K562 (cell line): ENCODE results near the gene KBTBD4. TPM values are rescaled to one million over a fixed set of nuclear protein-coding genes. Genes with fewer than 3 reads are reported as not detected.

Source experiments
- CREBBP ChIP-seq: IDR thresholded peaks from one replicate; pipeline ENCODE4 v1.6.1; 2012; ENCODE audit warnings: low read depth, mild to moderate bottlenecking, control low read depth, inconsistent platforms, low read length
- E4F1 ChIP-seq: fragments of 250-450 bp; sonication (Bioruptor Pico); IDR thresholded peaks from 2 replicates; pipeline ENCODE4 v1.5.0; 2021; ENCODE audit warnings: mild to moderate bottlenecking, borderline replicate concordance
- HCFC1 ChIP-seq: IDR thresholded peaks from 2 replicates; pipeline ENCODE4 v1.6.1; 2012; ENCODE audit warnings: low read depth, low read length, improper control_type of control experiment
- HEY1 ChIP-seq: fragments of 250-450 bp; sonication (Bioruptor Pico); IDR thresholded peaks from 2 replicates; pipeline ENCODE4 v1.5.0; 2020; ENCODE audit warnings: mild to moderate bottlenecking, moderate library complexity, borderline replicate concordance
- NELFE ChIP-seq: IDR thresholded peaks from 2 replicates; pipeline ENCODE4 v1.6.1; 2011; ENCODE audit warnings: mild to moderate bottlenecking; ENCODE audit not compliant: insufficient read depth, insufficient read length
- NR1H2 ChIP-seq: sonication (generic); formaldehyde crosslinking; IDR thresholded peaks from 2 replicates; pipeline ENCODE4 v1.4.0; 2020; ENCODE audit warnings: mild to moderate bottlenecking, missing genetic modification reagents
- OTX1 ChIP-seq: fragments of 450-650 bp; formaldehyde crosslinking; IDR thresholded peaks from 2 replicates; pipeline ENCODE4 v1.4.0; 2022; ENCODE audit warnings: mild to moderate bottlenecking
- SOX6 ChIP-seq: fragments of 450-650 bp; IDR thresholded peaks from 2 replicates; pipeline ENCODE4 v1.6.1; 2014; ENCODE audit warnings: mild to moderate bottlenecking
- ZNF175 ChIP-seq: fragments of 200-800 bp; sonication (Bioruptor generic); IDR thresholded peaks from 2 replicates; pipeline ENCODE4 v1.6.1; 2016; ENCODE audit warnings: low read depth, mild to moderate bottlenecking, missing genetic modification characterization, missing compliant biosample characterization
- ZNF280A ChIP-seq: fragments of 450-650 bp; IDR thresholded peaks from 2 replicates; pipeline ENCODE4 v1.6.1; 2018; ENCODE audit warnings: mild to moderate bottlenecking, low read depth; ENCODE audit not compliant: partially characterized antibody
- ZNF431 ChIP-seq: sonication (generic); formaldehyde crosslinking; IDR thresholded peaks from 2 replicates; pipeline ENCODE4 v1.8.0; 2022; ENCODE audit warnings: mild to moderate bottlenecking, missing genetic modification reagents
- ZNF584 ChIP-seq: fragments of 200-800 bp; sonication (Bioruptor generic); IDR thresholded peaks from 2 replicates; pipeline ENCODE4 v1.6.1; 2016; ENCODE audit warnings: low read depth, mild to moderate bottlenecking, missing genetic modification characterization, missing compliant biosample characterization
- ZNF707 ChIP-seq: fragments of 250-450 bp; sonication (Bioruptor Pico); conservative IDR thresholded peaks from 2 replicates; pipeline ENCODE4 v1.8.0; 2022; ENCODE audit warnings: inconsistent platforms, mild to moderate bottlenecking, moderate library complexity
- ZNF780A ChIP-seq: fragments of 250-450 bp; sonication (Bioruptor Pico); IDR thresholded peaks from 2 replicates; pipeline ENCODE4 v1.5.0; 2021; ENCODE audit warnings: mild to moderate bottlenecking
- ZZZ3 ChIP-seq: fragments of 450-650 bp; IDR thresholded peaks from 2 replicates; pipeline ENCODE4 v1.6.1; 2016; ENCODE audit warnings: antibody characterized with exemption, mild to moderate bottlenecking, moderate library complexity
- polyA plus RNA-seq, 8 experiments: library from polyadenylated mRNA; depleted of rRNA in 4 of 8; stranded (reverse) in 5 of 8; unstranded in 3 of 8; fragments of >200 nt; fragmentation: Nextera tagmentation in 2 of 8; fragmentation: Illumina TruSeq in 1 of 8; extraction: Ambion mirVana in 2 of 8; extraction: Trizol in 1 of 8; gene quantifications; 2 replicates each; pipeline versions ENCODE4 v1.2.1 to v1.2.3, GENCODE V29; 2011 to 2014; ENCODE audit warnings: inconsistent platforms in 1 of 8, missing spikeins in 1 of 8
- total RNA-seq, 7 experiments: library from RNA; depleted of rRNA in 6 of 7; stranded (reverse); fragments of >200 nt in 6 of 7; fragmentation: Illumina TruSeq in 2 of 7; extraction: Trizol in 2 of 7; gene quantifications; 2 replicates each; pipeline versions ENCODE4 v1.2.1 to v1.2.3, GENCODE V29; 2011 to 2021; ENCODE audit warnings: low replicate concordance in 1 of 7
- TF ChIP-seq, protein P1 (sequence below): fragments of 450-650 bp; conservative IDR thresholded peaks from 2 replicates; pipeline ENCODE4 v1.6.1; 2016; ENCODE audit warnings: missing genetic modification characterization, low read depth, mild to moderate bottlenecking, missing compliant biosample characterization, moderate library complexity
- TF ChIP-seq, protein P2 (sequence below): fragments of 250-450 bp; sonication (Bioruptor Pico); IDR thresholded peaks from 2 replicates; pipeline ENCODE4 v1.5.0; 2021
- TF ChIP-seq, protein P3 (sequence below): fragments of 450-650 bp; formaldehyde crosslinking; conservative IDR thresholded peaks from 2 replicates; pipeline ENCODE4 v1.4.0; 2022; ENCODE audit warnings: mild to moderate bottlenecking, missing genetic modification characterization

Gene KBTBD4
- total and polyA plus RNA-seq, 9 of the 15 experiments (the other 6 are each of a cell fraction or from before 2014, with no cell fraction given): 7.0 to 33.9 (median 13.3) TPM

GRCh38 chr11:47565340-47566148 is 13.2 kb downstream of the KBTBD4 start, which contains the start of gene PTPMT1 (continued):
- TF ChIP-seq CREBBP: no peak
- TF ChIP-seq, protein P1, sequence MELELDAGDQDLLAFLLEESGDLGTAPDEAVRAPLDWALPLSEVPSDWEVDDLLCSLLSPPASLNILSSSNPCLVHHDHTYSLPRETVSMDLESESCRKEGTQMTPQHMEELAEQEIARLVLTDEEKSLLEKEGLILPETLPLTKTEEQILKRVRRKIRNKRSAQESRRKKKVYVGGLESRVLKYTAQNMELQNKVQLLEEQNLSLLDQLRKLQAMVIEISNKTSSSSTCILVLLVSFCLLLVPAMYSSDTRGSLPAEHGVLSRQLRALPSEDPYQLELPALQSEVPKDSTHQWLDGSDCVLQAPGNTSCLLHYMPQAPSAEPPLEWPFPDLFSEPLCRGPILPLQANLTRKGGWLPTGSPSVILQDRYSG (tag): no peak
- no peak for TF ChIP-seq HEY1 (CRISPR knock-in tag)
- TF ChIP-seq SOX6: 0 out of 2 replicates have a peak, but pooled peaks have one; percentile 56
- no peak for TF ChIP-seq ZNF280A
- no peak for TF ChIP-seq ZNF175
- no peak for TF ChIP-seq ZNF584
- no peak for TF ChIP-seq ZNF707 (CRISPR knock-in tag)
- no peak for TF ChIP-seq ZNF431 (CRISPR knock-in tag)
- TF ChIP-seq ZNF780A (CRISPR knock-in tag): no peak
- TF ChIP-seq, protein P2, sequence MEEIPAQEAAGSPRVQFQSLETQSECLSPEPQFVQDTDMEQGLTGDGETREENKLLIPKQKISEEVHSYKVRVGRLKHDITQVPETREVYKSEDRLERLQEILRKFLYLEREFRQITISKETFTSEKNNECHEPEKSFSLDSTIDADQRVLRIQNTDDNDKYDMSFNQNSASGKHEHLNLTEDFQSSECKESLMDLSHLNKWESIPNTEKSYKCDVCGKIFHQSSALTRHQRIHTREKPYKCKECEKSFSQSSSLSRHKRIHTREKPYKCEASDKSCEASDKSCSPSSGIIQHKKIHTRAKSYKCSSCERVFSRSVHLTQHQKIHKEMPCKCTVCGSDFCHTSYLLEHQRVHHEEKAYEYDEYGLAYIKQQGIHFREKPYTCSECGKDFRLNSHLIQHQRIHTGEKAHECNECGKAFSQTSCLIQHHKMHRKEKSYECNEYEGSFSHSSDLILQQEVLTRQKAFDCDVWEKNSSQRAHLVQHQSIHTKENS: no peak
- TF ChIP-seq OTX1 (CRISPR knock-in tag): no peak
- TF ChIP-seq, protein P3, sequence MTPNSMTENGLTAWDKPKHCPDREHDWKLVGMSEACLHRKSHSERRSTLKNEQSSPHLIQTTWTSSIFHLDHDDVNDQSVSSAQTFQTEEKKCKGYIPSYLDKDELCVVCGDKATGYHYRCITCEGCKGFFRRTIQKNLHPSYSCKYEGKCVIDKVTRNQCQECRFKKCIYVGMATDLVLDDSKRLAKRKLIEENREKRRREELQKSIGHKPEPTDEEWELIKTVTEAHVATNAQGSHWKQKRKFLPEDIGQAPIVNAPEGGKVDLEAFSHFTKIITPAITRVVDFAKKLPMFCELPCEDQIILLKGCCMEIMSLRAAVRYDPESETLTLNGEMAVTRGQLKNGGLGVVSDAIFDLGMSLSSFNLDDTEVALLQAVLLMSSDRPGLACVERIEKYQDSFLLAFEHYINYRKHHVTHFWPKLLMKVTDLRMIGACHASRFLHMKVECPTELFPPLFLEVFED (CRISPR knock-in tag): no peak
- TF ChIP-seq NR1H2 (CRISPR knock-in tag): no peak
- TF ChIP-seq NELFE: no peak
- peak; percentile 62 for TF ChIP-seq HCFC1
- TF ChIP-seq E4F1 (CRISPR knock-in tag): no peak
- TF ChIP-seq ZZZ3: no peak
